NCI-H446 treated with DMSO at 0.1 percent for 48 hours (cell line): Measurements from ENCODE around the gene SH2D3A.
"Not testable (repeated sequence)": the region's sequence is repeated elsewhere in the genome, so short reads cannot be mapped to it uniquely, and the experiment has no call there.

ENCODE experiments used
- DNase-seq: peaks from one replicate; lab custom pipeline; 2025; lab: John Stamatoyannopoulos, UW

The SH2D3A gene

DNA sequence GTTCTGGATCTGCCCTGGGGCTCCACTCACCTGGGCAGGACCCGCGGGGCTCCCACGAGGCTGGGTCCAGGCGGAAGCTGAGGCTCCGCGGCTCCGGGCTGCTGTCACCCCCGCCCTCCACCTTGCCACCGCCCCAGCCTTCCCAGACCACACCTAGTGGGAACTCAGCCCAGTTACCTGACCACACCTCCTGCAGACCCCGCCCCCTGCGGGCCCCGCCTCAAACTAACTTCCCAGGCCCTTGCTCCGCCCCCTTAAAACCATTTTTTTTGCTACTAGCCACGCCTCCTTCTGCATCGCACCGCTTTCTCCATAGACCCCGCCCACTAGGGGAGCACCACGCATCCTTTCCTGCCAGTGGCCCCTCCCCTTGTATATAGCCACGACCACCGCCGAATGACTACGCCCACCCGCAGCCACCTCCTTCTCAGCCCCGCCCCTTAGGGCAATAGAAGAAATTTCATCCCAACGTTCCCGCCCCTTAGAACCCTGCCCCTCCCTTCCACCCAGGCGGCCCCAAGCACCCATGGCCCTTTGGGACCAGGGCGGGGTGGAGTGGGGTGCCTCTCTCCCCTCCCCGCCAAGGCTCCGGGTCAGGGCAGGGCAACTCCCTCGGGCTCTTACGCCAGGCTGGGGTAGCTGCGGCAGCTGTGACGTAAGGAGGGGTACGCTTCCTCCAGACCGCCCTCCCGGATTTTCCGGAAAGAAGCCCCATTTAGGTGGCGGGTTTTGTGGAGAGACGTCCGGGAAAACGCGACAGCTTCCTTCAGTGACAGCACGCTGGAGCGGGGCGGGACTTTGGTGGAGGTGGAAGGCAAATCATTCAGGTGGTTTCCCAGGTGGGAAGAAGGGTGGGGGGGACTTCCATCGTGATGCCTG is at the start of gene SH2D3A:
Gene SH2D3A, minus strand, starts transcription at position 79 of the 879 bp plus-strand sequence. CDS start 3,687 bp downstream, outside the sequence.
- no peak for DNase-seq

DNA sequence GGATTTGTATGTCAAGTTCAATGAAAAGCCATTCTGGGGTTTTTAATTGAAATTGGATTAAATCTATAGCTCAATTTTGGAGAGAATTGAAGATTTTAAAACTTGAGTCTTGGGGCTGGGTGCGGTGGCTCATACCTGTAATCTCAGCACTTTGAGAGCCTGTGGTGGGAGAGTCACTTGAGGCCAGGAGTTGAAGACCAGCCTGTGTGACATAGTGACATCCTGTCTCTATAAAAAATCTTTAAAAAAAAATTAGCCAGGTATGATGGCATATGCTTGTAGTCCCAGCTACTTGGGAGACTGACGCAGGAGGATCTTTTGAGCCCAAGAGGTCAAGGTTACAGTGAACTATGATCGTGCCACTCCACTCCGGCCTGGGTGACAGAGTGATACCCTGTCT is 46.4 kb upstream of the SH2D3A start:
- no peak for DNase-seq

DNA sequence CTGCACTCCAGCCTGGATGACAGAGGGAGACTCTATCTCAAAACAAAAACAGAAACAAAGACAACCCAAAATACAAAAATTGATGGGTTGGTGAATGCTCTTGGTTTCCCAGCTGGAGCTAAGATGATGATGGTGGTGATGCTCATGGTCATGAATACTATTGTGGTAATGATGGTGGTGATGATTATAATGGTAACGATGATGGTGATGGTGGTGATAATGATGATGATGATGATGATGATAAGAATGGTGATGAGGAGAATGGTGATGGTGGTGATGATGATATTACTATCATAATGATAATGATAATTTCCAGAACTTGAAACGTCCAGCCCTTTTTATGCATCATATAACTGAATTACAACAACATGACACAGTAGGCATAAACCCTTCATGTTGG is 45.4 kb upstream of the SH2D3A start:
- DNase-seq = no peak

DNA sequence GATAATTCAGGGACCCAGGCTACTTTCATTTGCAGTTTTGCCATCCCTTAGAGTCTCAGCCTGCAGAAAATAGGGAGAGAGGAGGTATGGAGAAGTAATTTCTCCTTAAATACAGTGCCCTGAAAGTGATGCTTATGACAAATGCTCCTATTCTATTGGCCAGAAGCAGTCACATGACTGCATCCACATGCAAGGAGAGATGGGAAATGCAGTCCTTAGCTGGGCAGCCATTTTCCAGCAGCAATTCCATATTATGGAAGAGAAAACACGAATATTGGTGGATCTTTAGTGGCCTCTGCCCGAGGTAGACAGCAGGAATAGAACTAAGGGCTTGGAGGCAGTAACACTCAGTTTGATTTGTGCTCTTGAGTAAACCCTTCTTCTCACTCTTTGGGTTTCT is 44.7 kb upstream of the SH2D3A start:
- DNase-seq = peak; percentile 56

DNA sequence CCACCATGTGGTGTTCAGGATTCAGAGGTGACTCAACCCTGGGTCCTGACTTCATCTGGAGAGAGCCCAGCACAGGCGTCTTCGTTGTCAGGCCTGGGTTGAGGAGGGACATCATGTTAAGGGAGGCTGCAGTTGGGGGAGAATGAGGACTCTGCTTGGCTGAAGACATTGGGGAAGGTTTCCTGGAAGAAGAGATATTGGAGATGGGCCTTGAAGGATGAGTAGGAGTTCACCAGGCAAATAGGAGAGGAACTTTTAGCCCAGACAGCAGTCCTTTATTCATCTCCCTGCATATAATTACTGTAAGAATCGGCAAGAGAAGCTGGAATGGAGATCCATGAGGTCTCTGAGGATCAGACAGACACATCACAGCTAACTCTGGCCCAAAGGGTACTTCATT is 44.1 kb upstream of the SH2D3A start:
- DNase-seq = no peak

DNA sequence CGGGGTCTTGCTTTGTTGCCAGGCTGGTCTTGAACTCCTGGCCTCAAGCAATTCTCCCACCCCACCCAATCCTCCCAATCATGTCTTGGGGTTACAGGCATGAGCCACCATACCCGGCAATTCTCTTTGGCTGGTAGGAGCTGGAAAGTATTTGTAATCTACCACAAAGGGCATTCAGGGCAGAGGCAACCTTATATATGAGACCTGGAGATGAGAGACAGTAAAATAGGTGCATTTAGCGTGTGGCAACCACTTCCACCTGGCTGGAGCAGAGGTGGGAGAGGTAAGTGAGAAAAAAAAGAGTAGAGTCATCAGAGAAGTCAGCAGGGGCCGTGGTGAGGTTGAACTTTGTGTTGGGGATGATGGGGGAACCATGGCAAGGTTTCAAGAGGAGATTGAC is 42.0 kb upstream of the SH2D3A start:
- DNase-seq = no peak

DNA sequence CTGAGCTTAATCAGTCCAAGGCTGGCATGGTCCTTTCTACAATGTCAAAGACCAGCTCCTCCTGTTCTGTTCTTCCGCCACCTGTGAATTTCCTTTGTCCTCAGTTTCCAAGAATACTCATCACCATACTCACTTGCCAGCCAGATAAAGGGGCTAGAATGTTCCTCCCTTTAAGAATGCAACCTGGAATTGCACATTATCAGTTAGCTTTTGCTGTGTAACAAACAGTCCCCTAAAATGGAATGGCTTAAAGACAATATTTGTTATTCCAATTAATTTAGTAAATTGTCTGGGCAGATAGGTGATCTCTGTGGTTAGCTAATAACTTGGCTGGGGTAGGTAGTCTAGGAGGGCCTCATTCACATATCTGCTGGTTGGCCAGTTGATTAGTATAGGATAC is 41.3 kb upstream of the SH2D3A start:
- no peak for DNase-seq

DNA sequence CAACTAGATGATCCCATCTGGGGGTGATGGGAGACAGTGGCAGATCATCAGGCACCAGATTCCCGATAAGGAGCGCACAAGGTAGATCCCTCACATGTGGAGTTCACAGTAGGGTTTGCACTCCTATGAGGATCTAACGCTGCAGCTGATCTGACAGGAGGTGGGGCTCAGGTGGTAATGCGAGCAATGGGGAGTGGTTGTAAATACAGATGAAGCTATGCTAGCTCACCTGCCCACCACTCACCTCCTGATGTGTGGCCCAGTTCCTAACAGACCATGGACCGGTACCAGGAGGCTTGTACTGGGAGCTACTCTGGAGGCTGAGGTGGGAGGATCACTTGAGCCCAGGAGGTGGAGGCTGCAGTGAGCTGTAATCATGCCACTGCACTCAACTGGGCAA is 40.1 kb upstream of the SH2D3A start:
- no peak for DNase-seq

DNA sequence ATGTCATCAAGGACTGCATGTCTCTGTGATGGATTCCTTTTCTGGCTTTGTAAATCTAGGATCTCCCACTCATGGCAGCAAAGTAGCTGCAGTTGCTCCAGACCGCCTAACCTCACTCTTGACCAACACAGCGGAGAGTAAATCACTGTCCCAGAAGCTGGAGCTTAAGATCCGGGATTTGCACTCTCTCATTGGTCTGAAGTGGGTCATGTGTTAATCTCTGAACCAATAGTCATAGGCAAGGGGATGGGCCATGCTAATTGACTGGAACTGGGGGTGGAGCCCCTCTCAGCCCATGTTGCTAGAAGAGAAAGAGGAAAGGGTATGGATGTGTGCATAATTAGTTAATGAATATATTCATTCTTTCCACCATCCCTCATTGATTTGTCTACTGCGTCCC is 39.3 kb upstream of the SH2D3A start:
- no peak for DNase-seq

DNA sequence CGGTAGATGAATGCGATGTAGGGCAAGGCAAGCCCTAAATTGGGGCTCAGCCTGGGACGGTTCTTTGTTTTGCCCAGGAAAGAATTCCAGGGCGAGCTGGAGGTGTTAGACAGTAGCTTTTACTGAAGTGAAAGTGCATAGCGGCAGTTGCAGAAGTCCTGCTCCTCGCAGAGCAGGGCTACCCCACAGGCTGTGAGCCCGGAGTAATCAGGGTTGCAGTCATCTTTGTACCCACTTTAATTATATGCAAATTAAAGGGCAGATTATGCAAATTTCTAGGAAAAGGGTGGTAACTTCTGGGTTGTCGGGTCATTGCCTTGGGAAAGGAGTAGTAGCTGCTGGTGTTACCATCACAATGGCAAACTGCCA is 35.8 kb upstream of the SH2D3A start:
- no peak for DNase-seq

DNA sequence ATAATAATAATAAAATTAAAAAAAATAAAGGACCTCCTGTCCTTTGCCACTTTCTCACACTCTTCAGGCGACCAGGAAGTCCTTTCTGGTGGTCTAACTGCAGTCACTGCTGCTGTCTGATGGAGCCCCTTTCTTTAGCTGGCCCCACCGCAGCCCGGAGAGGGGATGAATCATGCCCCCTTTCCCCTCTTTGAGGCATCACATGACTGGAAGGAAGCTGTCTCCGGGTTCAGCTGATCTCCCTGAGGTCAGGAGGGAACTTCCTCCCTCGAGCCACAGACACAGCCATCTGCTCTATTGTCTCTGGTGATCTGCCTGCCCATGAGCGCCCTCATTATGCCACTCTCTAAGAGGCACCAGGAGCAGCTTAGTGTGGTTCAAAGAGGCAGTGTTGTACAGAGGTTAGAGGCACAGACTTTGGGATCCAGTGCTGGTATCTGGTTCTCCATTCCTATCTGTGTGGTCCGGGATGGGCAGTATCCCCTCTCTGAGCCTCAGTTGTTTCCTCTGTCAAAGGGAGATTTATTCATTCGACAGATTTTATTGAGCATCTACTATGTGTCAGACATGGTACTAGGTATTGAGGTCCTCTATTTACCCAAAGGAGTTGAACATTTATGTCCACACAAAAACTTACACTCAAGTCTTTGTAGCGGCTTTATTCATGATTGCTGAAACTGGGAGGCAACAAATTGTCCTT is 35.3 kb upstream of the SH2D3A start:
- DNase-seq = no peak

DNA sequence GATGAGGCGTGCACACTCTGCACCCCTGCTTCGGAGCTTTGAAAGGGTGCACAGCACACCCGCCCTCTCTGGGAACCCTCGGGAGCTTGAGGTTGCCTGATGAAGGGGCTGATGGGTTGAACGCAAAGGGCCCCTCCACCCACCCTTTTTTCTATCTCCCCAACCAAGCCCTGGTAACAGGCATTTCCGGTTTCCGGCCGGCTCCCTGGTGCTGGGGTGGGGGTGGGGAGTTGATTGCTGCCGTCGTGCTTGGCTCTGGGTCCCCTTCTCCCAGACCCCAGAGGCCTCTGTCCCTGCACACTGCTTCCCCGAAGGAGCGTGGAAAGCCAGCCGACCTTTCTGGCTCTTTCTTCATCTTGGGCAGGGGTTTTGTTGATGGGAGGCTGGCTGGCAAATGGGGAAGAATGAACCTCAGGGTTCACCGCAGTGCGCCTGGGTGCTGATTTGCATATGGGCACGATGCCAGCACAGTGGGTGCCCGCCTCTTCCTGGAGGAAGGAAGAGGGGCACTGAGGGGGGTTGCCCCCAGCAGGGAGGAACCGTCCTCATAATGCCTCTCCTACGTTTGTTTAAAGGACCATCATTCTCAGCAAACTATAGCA is 34.4 kb upstream of the SH2D3A start:
- no peak for DNase-seq

DNA sequence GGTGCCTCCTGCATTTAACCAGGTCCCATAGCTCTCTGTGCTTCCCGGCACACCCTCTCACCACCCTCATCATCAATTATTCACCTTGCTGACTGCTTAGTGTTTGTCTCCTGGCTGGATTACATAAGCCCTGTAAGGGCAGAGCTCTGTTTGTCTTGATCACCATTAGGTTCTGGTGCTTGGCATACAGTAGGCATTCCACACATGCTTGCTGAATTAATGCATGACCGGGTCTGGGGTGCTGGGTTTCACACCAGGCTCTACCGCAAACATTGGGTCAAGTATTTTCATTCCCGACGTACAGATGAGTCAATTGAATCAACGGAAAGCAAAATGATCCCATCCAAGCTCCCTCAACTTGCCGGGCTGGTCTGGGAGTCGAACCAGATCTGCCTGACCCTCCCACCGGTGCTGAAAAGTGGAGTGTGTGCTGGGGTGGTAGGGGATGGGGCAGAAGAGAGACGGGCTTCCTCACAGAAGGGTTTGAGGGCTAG is 33.8 kb upstream of the SH2D3A start:
- no peak for DNase-seq

DNA sequence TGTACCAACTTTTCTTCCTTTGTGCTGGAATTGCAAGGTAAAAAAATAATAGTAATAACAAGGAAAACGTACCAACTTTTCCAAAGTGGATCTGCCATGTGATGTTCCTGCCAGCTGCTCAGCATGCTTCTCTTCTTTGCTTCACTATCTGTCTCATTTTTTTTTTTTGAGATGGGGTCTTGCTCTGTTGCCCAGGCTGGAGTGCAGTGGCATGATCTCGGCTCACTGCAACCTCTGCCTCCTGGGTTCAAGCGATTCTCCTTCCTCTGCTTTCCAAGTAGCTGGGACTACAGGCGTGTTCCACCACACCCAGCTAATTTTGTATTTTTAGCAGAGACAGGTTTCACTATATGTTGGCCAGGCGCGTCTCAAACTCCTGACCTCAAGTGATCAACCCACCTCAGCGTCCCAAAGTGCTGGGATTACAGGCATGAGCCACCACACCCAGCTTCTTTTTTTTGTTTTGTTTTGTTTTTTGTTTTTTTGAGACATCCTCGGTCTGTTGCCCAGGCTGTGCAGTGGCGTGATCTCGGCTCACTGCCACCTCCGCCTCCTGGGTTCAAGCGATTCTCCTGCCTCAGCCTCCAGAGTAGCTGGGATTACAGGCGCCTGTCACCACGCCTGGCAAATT is 33.0 kb upstream of the SH2D3A start:
- not testable (repeated sequence) for DNase-seq

DNA sequence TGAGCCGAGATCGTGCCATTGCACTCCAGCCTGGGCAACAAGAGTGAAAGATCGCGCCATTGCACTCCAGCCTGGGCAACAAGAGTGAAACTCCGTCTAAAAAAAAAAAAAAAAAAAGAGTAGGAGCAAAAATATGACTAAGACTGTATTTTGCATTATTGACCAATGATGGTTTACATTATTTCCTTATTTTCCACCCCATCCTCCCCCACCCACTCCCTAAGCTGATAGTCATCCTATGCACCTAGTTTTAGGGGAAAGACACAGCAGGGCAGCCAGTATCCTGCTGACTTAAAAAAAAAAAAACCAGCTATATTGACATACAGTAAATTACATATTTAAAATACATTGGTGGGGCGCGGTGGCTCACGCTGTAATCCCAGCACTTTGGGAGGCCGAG is 30.4 kb upstream of the SH2D3A start:
- DNase-seq = no peak

DNA sequence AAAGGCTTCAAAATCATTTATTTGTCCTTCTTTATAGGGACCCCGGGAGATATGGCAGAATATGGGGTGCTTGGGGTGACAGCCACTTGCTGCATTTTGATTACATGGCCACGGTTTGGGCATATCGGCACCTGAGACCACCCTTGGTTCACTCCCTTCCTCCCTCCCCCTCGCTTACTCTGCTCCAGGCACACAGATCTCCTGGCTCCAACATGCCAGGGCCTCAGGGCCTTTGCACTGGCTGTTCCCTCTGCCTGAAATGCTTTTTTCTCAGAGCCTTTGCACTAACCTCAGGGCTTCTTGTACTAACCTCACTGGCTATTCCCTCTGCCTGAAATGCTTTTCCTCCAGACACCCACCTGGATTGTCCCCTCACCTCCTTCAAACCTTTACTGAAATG is 29.0 kb upstream of the SH2D3A start:
- DNase-seq = no peak

DNA sequence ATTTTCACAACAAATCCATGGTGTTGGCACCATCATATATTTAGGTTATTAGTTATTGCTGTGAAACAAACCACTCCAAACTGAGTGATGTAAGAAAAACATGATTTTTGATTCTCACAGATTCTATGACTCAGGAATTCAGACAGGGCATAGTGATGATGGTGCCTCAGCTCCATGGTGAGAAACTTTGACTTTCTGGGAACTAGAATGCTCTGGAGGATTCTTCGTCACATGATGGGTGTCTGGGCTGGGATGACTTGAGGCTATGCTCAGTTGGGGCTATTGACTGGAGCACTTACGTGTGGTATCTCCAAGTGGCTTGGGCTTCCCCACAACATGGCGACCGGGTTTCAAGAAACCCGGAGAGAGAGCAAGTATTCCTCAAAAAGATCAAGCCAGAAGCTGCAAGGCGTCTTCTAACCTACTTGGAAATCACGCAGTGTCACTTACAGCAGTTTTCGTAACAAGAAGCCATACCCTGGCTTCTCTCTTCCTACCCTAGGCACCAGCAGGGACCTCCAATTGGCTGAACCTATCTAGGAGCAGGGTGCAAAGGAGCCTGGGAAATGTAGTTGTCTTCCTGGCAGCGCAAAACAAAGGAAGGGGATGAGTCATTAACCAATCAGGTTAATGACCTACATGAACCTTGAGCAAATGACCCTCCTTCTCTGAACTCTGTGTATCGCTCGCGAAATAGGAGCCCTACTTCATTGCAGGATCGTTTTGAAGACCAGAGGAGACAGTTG is 27.6 kb upstream of the SH2D3A start:
- no peak for DNase-seq

DNA sequence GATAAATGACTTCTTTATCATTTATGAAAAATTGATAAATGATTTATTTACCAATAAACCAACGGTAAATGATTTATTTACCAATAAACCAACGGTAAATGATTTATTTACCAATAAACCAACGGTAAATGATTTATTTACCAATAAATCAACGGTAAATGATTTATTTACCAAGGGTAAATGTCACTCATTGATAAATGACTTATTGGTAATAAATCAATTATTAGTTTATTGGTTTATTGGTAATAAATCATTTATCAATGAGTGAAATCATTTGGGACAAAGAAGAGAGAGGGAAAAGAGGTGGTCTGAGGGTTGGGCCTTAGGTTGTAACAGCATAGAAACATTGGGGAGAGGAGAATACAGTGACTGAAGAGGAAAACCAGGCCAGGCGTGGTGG is 26.7 kb upstream of the SH2D3A start:
- DNase-seq = no peak

DNA sequence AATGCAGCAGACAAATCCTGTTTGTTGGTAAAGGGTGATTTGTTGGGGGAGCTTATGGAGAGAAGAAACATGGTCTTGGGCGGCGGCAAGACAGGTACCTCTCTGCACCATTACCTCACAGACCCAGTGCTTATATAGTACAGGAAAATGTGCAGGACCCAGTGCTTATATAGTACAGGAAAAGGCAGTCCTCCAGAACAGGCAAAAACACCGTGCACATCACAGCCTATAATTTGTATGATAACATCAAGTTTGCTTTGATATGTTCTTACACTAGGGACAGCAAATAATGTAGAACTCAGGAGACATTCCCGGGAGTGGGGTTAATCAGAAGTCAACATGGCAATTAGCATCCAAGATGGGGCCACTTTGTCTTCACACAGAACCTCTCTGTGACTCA is 26.2 kb upstream of the SH2D3A start:
- no peak for DNase-seq

DNA sequence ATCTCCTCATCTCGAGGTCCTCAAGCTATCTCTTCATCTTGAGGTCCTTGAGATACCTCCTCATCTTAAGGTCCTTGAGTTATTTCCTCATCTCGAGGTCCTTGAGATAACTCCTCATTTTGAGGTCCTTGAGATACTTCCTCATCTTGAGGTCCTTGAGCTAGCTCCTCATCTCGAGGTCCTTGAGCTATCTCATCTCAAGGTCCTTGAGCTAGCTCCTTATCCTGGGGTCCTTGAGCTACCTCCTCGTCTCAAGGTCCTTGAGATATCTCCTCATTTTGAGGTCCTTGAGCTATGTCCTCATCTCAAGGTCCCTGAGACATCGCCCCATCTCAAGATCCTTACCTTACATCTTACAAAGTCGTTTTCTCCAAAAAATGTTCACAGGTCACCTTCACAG is 24.0 kb upstream of the SH2D3A start:
- no peak for DNase-seq

DNA sequence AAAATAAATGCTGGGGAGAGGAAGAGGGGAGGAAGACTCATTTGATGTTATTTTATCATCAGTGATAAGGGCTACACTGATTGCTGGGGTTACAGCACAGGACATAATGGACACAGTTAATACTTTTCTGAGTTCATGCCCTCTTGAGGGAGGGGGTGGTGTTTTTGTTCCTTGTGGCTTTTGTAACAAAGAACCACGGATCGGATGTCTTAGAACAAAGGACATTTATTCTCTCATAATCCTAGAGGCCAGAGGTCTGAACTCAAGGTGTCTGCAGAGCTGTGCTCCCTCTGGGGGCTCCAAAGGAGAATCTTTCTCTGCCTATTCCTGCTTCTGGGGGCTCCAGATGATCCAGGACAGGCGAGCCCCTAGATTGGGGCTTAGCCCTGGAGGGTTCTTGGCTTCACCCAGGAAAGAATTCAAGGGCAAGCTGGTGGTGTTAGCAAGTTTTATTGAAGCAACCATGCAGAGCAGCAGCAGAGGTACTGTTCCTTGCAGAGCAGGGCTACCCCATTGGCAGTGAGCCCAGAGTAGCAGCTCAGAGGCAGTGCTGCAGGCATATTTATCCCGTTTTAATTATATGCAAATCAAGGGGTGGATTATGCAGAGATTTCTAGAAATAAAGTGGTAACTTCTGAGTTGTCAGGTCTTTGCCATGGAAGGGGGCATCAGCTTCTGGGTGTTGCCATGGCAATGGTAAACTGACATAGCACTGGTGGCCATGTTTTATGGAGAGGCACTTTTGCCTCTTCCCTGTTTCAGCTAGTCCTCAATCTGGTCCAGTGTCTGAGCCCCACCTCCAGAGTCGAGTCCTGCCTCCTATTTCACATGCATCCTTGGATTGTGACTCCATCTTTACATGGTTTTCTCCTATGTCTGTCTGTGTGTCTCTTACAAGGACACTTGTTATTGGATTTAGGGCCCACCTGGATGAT is 23.2 kb upstream of the SH2D3A start:
- no peak for DNase-seq
